ENCODE data around the gene GAS2L3. TPM values are rescaled to one million over a fixed set of nuclear protein-coding genes. Genes with fewer than 3 reads are reported as not detected.

Gene GAS2L3
- total and polyA plus RNA-seq, 2 of the 13 experiments (the other 11 are each of a cell fraction or from before 2014, with no cell fraction given), result 7.0 to 20.8 TPM

GRCh38 chr12:100573292-100574186 is at the start of gene GAS2L3 (continued):
- TF ChIP-seq SNAPC4 (CRISPR knock-in tag; IDR thresholded peaks at IDR 0.05), result 0 out of 2 replicates have a peak, but pooled peaks have one; percentile 46
- TF ChIP-seq ZXDC (CRISPR knock-in tag; IDR thresholded peaks at IDR 0.05), result peak; percentile 68
- TF ChIP-seq ATF7 (IDR thresholded peaks at IDR 0.05), result no peak
- 0 out of 2 replicates have a peak, but pooled peaks have one; percentile 27 for TF ChIP-seq ATF7 (CRISPR knock-in tag; IDR thresholded peaks at IDR 0.05)
- no peak for TF ChIP-seq RBAK (CRISPR knock-in tag; IDR thresholded peaks at IDR 0.05)
- TF ChIP-seq SALL1 (CRISPR knock-in tag; IDR thresholded peaks at IDR 0.05), result peak; percentile 83
- TF ChIP-seq NCOA1 (CRISPR knock-in tag; IDR thresholded peaks at IDR 0.05), result no peak; the same call in 1 of the 2 replicates
- TF ChIP-seq ZNF33A (CRISPR knock-in tag; IDR thresholded peaks at IDR 0.05; ENCODE audit: borderline replicate concordance), result no peak
- peak; percentile 84 for TF ChIP-seq ZNF274 (CRISPR knock-in tag; IDR thresholded peaks at IDR 0.05)
- no peak for TF ChIP-seq NR2F6 (IDR thresholded peaks at IDR 0.05)
- TF ChIP-seq NR2F6 (CRISPR knock-in tag; IDR thresholded peaks at IDR 0.05), result peak; percentile 39
- TF ChIP-seq USF2 (IDR thresholded peaks at IDR 0.05; ENCODE audit: low read depth, low read length), result peak; percentile 22; the same call in 1 of the 2 replicates
- no peak for TF ChIP-seq USF2 (CRISPR knock-in tag; IDR thresholded peaks at IDR 0.05; ENCODE audit: borderline replicate concordance)
- peak; percentile 64 for TF ChIP-seq PITX1 (CRISPR knock-in tag; IDR thresholded peaks at IDR 0.05)
- 0 out of 2 replicates have a peak, but pooled peaks have one; percentile 29 for TF ChIP-seq ZNF670 (CRISPR knock-in tag; IDR thresholded peaks at IDR 0.05; ENCODE audit: borderline replicate concordance)
- peak; percentile 70; the same call in 1 of the 2 replicates for TF ChIP-seq RXRB (CRISPR knock-in tag; IDR thresholded peaks at IDR 0.05; ENCODE audit: borderline replicate concordance)
- peak; percentile 71; the same call in 1 of the 2 replicates for TF ChIP-seq SNAPC5 (CRISPR knock-in tag; IDR thresholded peaks at IDR 0.05; ENCODE audit: borderline replicate concordance)
- TF ChIP-seq HDAC2 (CRISPR knock-in tag; IDR thresholded peaks at IDR 0.05), result peak; percentile 52; the same call in 1 of the 2 replicates
- peak; percentile 72; the same call in 1 of the 2 replicates for TF ChIP-seq YEATS4 (CRISPR knock-in tag; IDR thresholded peaks at IDR 0.05; ENCODE audit: borderline replicate concordance)
